EH (cell line): ENCODE data around the gene KLF11.
A peak's percentile ranks its signal among the peaks of the same experiment; 100 is the strongest.
"Not testable (repeated sequence)": the region's sequence is repeated elsewhere in the genome, so short reads cannot be mapped to it uniquely, and the experiment has no call there.

Experiments
- DNase-seq: peaks from one replicate; pipeline ENCODE4 v3.0.0-alpha.2; 2015; ENCODE audit warnings: low read depth

KLF11 gene

DNA sequence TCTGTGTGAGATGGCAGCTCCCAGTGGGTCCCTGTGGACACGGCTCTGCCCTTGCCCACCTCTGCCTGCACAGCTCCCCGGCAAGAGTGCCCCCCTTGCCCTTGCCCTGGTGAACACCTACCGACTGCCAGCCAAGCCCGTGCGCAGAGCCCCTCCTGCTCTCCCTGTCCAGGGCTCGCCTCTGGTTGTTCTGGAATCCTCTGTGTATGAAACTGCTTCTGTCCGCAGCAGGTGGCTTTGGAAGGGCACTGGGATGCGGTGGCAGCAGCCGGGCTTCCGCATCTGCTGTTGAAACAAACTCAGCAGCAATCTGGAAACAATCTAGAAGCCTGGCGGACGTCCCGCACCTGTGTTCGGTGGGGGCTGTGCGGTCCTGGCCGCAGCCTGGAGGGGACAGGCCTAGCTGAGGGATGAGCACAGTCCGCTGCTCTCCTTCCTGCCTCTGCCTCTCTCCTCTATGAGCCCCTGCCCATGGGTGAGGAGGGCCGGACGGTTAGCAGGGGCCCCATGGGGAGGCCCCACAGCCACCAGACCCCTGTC is 34.0 kb upstream of the KLF11 start:
- no peak for DNase-seq

DNA sequence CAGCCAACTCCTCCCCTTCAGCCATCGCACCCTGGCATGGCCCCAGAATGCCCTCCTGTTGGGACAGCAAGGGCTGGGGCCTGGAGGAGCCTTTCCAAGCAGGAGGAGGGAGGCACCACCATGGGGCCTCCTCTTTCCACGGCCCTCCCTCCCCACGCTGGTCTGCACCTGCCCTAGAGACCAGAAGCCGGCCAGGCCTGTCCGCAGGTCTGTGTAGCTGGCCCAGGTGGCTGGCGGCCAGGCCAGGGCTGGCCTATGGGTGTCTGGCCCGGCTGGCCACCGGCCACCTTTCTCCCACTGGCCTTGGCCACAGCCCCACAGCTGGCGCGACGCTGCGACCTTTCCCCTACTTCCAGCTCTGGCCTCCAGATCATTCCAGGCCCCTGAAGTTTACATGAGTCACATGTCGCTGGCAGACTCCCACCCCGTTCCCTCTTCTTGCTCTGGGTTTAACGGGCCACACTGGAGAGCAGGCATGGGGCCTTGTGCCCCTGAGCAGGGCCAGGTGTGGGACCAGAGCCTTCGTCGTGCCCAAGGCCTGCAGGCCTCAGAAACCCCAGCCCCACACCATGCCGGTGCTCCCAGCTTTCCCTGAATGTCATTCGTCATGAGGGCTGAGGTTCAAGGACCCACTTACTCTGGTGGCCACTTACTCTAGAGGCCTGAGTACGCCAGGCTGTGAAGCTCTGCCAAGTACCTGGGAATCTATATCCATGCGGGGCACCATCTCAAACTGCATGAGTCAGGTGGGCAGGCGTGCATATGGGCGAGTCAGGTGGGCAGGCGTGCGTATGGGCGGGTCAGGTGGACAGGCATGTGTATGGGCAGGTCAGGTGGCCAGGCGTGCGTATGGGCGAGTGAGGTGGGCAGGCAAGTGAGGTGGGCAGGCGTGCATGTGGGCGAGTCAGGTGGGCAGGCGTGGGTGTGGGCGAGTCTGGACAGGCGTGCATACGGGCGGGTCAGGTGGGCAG is 33.3 kb upstream of the KLF11 start:
- peak; percentile 72 for DNase-seq

DNA sequence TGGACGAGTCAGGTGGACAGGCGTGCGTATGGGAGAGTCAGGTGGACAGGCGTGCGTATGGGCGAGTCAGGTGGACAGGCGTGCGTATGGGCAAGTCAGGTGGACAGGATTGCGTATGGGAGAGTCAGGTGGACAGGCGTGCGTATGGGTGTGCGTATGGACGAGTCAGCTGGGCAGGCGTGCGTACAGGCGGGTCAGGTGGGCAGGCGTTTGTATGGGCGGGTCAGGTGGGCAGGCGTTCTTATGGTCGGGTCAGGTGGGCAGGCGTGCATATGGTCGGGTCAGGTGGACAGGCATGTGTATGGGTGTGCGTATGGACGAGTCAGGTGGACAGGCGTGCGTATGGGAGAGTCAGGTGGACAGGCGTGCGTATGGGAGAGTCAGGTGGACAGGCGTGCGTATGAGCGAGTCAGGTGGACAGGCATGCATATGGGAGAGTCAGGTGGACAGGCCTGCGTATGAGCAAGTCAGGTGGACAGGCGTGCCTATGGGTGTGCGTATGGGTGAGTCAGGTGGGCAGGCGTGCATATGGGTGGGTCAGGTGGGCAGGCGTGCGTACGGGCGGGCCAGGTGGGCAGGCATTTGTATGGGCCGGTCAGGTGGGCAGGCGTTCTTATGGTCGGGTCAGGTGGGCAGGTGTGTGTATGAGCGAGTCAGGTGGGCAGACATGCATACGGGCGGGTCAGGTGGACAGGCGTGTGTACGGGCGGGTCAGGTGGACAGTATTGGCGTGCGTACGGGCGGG is 32.3 kb upstream of the KLF11 start:
- not testable (repeated sequence) for DNase-seq

DNA sequence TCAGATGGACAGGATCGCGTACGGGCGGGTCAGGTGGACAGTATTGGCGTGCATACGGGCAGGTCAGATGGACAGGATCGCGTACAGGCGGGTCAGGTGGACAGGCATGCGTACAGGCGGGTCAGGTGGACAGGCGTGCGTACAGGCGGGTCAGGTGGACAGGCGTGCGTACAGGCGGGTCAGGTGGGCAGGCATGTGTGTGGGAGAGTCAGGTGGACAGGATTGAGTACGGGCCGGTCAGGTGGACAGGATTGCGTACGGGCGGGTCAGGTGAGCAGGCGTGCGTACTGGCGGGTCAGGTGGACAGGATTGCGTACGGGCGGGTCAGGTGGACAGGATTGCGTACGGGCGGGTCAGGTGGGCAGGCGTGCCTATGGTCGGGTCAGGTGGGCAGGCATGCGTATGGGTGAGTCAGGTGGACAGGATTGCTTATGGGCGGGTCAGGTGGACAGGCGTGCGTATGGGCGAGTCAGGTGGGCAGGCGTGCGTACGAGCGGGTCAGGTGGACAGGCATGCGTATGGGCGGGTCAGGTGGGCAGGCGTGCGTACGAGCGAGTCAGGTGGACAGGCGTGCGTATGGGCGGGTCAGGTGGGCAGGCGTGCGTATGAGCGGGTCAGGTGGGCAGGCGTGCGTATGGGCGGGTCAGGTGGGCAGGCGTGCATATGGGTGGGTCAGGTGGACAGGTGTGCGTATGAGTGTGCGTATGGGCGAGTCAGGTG is 31.6 kb upstream of the KLF11 start:
- not testable (repeated sequence) for DNase-seq

DNA sequence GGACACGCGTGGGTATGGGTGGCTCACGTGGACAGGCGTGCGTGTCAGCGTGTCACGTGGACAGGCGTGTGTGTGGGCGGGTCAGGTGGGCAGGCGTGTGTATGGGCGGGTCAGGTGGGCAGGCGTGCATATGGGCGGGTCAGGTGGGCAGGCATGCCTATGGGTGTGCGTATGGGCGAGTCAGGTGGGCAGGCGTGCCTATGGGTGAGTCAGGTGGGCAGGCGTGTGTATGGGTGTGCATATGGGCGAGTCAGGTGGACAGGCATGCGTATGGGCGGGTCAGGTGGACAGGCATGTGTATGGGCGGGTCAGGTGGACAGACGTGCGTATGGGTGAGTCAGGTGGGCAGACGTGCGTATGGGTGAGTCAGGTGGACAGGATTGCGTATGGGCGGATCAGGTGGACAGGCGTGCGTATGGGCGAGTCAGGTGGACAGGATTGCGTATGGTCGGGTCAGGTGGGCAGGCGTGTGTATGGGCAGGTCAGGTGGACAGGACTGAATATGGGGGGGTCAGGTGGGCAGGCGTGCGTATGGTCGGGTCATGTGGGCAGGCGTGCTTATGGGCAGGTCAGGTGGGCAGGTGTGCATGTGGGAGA is 30.9 kb upstream of the KLF11 start:
- DNase-seq = not testable (repeated sequence)

DNA sequence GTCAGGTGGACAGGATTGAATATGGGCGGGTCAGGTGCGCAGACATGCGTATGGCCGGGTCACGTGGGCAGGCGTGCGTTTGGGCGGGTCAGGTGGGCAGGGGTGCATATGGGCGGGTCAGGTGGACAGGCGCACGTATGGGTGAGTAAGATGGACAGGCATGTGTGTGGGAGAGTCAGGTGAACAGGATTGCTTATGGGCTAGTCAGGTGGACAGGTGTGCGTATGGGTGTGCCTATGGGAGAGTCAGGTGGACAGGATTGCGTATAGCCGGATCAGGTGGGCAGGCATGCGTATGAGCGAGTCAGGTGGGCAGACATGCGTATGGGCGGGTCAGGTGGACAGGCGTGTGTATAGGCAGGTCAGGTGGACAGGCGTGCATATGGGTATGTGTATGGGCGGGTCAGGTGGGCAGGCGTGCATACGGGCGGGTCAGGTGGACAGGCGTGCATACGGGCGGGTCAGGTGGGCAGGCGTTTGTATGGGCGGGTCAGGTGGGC is 30.3 kb upstream of the KLF11 start:
- DNase-seq = no peak

DNA sequence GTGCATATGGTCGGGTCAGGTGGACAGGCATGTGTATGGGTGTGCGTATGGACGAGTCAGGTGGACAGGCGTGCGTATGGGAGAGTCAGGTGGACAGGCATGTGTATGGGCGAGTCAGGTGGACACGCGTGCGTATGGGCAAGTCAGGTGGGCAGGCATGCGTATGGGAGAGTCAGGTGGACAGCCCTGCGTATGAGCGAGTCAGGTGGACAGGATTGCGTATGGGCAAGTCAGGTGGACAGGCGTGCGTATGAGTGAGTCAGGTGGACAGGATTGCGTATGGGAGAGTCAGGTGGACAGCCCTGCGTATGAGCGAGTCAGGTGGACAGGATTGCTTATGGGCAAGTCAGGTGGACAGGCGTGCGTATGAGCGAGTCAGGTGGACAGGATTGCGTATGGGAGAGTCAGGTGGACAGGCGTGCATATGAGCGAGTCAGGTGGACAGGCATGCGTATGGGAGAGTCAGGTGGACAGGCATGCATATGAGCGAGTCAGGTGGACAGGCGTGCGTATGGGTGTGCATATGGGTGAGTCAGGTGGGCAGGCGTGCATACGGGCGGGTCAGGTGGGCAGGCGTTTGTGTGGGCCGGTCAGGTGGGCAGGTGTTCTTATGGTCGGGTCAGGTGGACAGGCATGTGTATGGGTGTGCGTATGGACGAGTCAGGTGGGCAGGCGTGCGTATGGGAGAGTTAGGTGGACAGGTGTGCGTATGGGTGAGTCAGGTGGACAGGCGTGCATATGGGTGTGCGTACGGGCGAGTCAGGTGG is 29.5 kb upstream of the KLF11 start:
- not testable (repeated sequence) for DNase-seq

DNA sequence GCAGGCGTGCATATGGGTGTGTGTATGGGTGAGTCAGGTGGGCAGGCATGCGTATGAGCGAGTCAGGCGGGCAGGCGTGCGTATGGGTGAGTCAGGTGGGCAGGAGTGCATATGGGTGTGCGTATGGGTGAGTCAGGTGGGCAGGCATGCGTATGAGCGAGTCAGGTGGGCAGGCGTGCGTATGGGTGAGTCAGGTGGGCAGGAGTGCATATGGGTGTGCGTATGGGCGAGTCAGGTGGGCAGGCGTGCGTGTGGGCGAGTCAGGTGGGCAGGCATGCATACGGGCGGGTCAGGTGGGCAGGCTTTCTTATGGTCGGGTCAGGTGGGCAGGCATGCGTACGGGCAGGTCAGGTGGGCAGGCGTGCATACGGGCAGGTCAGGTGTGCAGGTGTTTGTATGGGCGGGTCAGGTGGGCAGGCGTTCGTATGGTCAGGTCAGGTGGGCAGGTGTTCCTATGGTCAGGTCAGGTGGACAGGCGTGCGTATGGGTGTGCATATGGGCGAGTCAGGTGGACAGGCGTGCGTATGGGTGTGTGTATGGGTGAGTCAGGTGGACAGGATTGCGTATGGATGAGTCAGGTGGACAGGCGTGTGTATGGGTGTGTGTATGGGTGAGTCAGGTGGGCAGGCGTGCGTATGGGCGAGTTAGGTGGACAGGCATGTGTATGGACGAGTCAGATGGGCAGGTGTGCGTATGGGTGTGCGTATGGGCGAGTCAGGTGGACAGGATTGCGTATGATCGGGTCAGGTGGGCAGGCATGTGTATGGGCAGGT is 28.7 kb upstream of the KLF11 start:
- DNase-seq = no peak

DNA sequence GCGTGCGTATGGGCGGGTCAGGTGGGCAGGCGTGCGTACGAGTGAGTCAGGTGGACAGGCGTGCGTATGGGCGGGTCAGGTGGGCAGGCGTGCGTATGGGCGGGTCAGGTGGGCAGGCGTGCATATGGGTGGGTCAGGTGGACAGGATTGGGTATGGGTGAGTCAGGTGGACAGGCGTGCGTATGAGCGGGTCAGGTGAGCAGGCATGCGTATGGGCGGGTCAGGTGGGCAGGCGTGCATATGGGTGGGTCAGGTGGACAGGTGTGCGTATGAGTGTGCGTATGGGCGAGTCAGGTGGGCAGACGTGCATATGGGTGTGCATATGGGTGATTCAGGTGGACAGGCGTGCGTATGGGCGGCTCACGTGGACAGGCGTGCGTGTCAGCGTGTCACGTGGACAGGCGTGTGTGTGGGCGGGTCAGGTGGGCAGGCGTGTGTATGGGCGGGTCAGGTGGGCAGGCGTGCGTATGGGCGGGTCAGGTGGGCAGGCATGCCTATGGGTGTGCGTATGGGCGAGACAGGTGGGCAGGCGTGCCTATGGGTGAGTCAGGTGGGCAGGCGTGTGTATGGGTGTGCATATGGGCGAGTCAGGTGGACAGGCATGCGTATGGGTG is 27.9 kb upstream of the KLF11 start:
- DNase-seq = not testable (repeated sequence)

DNA sequence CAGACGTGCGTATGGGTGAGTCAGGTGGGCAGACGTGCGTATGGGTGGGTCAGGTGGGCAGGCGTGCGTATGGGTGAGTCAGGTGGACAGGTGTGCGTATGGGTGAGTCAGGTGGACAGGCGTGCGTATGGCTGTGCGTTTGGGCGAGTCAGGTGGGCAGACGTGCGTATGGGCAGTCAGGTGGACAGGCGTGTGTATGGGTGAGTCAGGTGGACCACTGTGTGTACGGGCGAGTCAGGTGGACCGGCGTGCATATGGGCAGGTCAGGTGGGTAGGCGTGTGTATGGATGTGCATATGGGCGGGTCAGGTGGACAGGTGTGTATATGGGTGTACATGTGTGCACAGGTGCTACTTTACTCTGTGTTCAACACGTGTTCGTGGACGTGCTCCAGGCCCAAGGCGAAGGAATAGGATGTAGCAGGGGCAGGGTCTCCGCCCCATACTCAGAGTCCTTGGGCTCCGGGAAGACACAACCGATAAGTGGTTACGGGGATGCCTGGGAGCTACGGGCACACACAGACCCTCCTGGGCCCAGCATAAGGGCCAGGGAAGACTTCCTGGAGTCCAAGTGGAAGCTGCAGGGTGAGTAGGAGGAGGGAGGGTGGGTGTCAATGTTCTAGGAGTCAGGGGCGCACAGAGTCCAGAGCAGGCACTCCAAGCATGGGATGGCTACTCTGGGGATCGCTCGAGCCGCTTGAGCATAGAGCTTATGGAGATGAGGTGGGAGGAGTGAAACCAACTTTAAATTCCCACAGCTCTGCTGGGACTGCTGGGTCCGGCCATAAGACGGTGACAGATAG is 27.1 kb upstream of the KLF11 start:
- no peak for DNase-seq

DNA sequence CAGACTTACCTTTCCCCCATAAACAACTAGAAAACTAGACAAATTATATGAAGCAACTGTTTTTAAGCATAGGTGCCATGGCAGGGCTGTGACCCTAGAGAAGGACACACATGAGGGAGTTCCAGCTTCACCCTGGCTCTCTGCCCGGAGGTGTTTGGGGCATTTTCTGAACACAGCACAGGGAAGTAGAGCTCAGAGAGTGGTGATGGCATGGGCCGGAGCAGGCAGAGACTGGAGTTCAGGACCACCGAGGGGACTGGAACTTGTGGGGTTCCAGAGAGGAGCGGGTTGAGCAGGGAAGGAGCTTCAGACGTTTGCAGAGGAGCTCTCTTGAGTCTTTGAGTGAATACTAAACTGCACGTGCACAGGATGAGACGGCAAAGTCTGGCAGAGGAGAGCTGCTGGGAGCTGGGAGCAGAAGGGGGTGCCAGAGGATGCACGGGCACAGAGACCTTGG is 26.5 kb upstream of the KLF11 start:
- no peak for DNase-seq

DNA sequence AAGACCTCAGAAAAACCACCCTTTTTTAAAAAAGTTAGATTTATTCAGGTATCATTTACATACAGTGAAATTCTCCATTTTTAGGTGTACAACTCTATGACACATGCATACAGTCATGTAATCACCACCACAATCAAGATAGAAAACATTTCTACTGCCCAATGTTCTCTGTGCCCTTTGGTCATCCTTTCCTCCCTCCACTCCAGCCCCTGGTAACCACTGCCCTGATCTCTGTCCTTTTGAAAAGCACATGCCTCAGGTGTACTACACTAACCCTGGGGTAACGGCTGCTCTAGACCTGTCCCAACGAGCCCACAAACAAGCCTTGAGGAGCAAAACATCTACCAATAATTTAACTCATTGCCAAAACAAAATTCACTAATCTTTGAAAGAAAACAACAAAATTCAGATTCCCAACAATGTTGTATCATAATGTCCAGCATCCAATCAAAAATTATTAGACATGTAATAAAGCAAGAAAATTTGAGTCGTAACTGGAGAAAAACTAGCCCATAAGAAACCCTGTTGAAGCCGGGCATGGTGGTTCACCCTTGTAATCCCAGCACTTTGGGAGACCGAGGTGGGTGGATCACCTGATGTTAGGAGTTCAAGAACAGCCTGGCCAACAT is 25.9 kb upstream of the KLF11 start:
- DNase-seq = no peak

DNA sequence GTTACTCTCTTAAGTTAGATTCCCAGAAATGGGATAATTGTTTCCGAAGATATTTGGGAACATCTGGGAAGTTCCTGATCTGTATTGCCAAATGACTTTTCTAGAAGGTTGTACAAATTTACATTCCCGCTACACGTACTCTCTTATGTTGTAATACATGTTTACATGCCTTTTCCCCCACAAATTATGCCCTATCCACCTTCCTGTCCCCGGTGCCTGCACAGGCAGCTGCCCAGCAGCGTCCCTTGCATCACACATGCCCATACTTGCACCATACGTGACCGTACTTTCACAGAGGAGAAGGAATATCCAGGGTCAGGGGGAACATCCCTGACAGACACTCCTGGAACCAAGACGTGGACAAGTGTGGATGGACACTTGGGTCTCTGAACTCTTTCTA is 24.2 kb upstream of the KLF11 start:
- DNase-seq = peak; percentile 9

DNA sequence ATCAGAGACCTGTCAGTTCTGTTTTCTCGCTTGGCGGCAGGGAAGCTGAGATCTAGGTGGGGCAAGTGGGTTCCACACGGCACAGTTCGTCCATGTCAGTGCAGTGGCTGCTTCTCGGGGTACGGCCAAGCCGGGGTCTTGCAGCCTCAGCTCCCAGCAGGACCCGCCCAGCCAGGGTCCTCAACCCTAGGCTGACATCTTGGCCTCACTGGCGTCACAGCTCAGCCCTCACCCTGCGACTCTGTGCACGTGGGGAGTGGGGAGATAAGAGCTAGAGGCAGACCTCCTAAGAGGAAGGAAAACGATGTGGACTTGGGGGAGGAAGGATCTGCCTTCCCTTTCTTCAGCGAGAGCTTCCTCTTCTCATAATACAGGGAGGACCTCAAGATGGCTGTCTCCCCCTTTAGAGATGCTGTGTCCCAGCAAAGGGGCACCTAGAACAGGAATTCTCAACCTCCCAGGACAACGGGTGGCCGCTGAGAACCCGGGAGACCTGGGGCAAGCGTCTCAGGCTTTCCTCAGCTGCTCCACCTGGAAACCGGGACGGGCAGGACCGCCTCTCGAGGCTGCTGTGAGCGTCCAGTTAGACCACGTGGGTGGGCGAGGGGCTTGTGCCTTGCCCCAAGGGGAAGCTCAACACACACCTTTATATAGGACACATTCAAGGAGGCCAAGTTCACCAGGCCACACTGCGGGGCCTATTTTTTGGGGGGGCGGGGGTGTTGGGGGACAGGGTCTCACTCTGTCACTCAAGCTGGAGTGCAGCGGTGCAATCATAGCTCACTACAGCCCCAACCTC is 23.5 kb upstream of the KLF11 start:
- DNase-seq = no peak

DNA sequence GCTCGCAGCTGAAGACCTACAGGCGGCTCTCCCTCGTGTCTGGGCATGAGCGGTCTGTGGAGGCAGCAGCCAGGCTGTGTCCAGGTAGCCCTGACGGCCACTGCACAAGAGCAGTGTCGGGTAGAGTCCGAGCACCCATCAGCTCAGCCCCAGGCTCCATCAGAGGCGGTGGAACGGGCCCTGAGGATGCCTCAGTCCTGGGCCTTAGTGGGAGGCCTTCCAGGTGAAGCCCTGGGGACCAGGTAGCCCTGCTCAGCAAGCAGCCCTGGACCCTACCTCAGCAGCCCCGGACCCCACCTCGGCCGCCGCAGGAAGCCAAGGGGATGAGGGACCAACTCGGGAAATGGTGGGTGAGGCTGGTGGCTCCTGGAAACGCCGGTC is 21.3 kb upstream of the KLF11 start:
- no peak for DNase-seq

DNA sequence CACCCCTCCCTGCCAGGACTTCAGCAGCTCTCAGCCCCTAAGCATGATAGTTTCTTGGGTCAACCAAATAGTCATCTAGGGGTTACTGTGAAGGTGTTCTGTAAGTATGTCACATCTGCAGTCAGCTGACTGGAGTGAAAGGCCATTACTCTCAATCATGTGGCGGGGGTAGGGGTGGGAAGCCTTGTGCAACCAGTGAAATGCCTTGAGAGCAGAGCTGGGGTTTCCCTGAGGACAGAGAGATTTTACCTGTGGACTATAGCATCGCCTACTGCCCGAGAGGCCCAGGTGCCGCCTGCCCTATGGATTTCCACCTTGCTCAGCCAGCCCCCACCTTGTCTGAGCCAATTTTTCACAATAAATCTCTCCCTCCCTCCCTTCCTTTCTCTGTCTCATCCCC is 20.9 kb upstream of the KLF11 start:
- DNase-seq = no peak

DNA sequence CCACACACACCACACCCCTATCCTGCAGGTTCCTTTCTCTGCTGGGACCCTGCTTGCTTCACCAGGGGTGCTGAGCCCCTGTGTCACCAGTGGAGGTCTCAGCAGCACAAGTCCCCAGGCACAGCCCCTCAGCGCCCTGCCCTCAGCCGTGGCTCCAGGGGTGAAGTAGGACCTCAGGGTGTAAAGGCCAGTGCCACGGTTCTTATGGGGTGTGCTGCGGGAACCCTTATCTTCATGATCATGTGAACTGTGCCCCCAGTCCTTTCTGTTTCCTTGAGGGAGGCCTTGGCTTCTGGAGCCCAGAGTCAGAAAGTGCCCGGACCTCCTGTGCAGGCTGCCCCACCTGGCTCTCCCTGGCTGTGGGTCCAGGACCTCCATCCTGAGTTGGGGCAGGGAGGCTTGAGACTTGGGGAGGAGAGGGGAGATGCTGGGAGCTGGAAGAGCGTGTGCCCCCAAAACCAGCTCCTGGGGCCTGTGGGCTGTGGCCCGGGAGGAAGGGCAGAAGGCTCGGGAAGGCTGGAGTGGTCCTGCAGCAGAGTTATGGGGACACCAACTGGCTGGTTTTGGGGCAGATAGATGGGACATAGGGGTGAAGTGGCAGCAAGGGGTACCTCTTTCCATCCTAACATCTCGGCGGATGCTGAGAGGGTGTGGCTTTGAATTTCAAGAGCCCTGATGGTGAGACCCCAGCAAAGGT is 20.2 kb upstream of the KLF11 start:
- peak; percentile 16 for DNase-seq
